Measurements from ENCODE around the gene OSTC.
"Not testable (repeated sequence)": the region's sequence is repeated elsewhere in the genome, so short reads cannot be mapped to it uniquely, and the experiment has no call there.

The OSTC gene

GRCh38 chr4:108649863-108650211 lies 562 bp upstream of the OSTC start:
- DNase-seq = no peak

GRCh38 chr4:108651014-108651791 lies 804 bp downstream of the OSTC start:
- no peak for DNase-seq

DNA sequence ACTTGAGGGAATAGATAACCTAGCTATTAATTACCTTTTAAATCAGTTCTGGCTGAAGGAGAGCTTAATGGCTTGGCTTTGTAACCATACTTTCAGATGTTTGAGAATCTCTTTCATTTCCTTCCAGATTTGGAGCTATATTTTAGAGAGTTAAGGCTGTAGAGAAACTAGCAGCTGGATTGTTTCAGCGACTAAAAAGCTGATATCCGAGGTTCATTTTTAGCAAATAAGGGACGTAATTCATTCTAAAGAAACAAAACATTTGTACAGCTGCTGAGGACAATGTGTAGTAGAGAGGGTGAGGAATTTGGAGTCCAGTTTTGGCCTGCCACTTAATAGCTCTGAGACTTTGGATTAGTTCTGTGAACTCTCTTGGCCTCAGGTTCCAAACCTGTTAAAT lies 12.2 kb downstream of the OSTC start:
- no peak for DNase-seq

DNA sequence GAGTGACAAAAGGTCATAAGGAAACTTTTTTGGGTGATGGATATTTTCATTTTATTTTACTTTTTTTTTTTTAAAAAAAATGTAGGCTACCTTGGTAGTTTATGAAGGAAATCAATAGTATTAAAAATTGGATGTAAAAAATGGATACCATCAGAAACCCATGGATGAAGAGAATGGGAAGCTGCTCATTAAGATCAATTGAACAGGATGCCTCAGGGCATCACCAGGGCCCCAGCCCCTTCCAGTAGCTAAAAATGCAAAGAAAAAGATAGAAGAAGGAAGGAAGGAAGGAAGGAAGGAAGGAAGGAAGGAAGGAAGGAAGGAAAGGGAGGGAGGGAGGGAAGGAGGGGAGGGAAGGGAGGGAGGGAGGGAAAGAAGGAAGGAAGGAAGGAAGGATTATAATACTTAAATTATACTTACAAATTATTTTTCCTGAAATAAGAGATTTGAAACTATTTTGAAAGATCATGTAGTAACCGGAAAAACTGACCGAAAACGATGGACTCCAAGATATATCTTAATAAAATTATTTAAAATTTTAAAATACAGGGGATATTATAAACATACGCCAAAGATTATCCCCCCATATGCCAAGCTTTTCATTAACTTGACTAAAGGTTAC lies 24.1 kb downstream of the OSTC start:
- no peak for DNase-seq

DNA sequence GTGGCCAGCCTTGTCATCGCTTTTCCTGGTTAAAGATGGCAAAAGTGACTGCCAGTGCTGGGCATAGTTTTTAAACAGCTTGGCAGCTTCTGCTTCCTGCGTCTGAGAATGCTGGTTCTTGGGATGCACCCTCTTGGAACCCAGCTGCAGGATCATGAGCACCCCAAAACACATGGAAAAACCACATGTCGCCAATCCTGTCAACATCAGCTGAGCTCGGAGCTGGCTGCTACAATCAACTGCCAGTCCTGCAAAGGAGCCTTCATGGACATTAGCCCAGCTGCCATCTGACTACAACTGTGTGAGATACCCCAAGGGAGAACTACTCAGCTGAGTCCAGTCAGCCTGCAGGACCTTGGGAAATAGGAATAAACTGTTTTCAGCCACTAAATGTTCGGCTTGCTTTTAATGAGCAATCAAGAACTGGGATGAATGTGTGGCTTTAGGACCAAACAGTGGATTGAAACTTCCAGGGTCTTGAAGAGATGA lies 31.0 kb downstream of the OSTC start:
- DNase-seq = no peak

DNA sequence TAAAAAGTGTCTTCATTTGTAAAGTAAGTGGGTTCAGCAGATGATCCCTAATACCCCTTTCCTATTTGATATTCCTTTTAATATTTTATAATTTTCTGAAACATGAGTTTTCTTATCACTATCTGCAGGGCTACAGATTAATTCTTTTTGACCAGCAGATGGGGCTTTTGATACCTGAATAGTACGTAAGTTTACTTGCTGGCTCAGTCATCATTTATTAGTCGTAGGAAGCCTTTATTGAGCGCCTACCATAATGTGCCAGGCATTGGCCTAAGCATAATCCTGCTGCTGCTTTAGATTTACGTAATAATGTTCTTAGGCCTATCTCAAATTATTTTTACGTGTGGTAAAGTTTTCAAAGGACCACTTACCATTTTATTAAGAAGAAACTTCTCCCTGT lies 33.1 kb downstream of the OSTC start:
- DNase-seq = no peak

- no peak for DNase-seq
Measured at GRCh38 chr4:108685036-108685686, 34.8 kb downstream of the OSTC start.

- no peak for DNase-seq
Measured at GRCh38 chr4:108690738-108691137, 40.3 kb downstream of the OSTC start.

DNA sequence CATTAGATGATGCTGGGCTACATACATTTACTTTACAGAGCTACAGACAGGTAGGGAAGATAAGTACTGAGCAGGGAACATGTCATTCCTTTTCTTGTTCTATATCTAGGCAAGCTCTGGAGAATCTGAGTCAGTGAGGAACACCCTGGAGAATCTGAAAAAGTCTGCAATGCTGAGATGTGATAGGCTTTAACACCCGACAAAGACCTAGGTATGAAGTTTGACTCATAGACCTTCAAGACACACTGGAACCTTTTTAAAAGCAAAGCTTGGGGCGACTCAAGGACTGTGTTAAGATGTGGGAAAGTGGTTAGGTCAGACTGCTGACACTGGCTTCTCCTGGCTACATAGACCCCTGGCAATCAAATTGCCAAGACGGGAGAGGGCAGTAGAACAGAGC lies 42.8 kb downstream of the OSTC start:
- no peak for DNase-seq

- DNase-seq = no peak
Measured at GRCh38 chr4:108693819-108694218, 43.4 kb downstream of the OSTC start.

GRCh38 chr4:108694423-108694822 lies 44.0 kb downstream of the OSTC start:
- DNase-seq = no peak

GRCh38 chr4:108695062-108695461 lies 44.7 kb downstream of the OSTC start:
- no peak for DNase-seq

DNA sequence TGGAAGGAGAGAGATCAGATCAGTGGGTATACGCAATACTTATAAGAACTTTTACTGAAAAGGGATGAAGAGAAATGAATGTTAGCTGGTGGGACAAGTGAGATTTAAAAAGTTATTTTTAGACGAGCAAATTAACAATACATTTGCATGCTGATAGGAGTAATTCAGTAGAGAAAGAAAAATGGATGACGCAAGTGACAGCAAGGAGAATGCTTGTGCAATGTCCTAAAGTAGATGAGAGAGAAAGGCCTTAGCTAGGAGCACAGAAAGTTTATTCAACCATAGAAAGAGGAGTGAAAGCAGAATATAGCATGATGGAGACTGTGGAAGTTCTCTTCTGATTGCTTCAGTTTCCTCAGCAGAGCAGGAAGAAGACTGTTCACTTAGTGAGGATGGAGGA lies 45.8 kb downstream of the OSTC start:
- no peak for DNase-seq

DNA sequence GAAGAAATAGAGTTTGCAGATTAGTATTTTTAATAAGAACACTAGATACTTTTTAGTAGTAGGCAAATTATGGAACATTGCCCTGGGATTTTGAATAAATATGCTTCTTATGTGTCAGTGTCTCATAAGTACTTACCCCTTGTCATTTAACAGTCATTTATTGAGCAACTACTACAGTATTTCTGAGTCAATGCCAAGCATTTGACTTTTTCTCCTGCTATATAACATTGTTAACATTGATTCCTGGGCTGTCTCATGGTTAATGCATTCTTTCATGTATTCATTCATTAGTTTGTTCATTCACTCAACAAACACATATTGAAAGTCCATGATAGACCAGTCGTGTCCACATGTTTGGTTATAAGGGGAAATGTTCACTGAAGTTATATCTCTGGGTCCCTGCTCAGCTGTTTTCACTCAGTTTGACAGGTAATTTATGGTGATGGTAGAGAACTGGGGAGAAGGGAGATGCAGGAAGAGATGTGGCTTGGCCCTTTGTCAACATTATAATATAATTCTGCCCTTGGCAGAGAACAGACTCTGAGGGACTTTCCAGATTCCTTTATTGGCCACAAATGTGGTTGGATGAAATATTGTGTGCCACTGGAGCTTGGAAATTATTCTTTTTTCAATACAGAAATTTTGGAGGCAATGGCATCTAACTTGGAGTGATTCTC lies 49.8 kb downstream of the OSTC start:
- no peak for DNase-seq

DNA sequence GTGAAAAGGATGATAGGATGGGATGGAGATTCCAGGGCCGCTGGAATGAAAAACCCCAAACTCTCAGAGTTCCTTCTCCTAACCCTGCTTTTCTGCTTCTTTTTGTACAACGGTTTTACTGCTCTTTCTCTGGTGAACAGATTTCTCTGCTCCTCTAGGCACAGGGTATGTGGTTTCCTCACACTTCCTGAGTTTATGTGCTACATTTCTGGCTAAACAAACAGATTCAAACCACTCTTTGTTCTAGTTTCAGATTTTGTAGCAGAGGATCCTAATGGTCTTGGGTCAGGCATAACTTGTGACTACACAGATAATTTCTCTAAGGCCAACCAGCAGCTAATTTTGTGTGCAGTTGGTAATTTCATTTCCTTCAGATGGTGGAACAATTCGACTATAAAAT lies 52.6 kb downstream of the OSTC start:
- DNase-seq = no peak

DNA sequence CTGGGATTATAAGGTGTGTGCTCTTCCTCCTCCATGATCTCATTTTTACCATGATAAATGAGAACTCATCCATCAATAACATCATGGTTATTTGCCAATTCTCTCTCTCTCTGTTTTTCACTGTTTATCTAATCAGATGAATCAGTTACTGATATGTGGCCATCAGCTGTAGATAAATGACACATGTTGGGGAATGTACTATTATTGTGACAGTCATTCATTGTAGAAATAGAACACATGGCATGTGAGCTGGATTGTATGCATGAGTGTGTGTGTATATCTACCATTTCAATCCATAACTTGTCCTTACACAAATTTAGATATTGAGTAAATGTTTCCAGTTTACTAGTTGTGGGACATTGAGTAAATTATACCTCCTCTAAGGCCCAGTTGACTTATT lies 53.0 kb downstream of the OSTC start:
- DNase-seq = no peak

GRCh38 chr4:108703966-108704365 lies 53.6 kb downstream of the OSTC start:
- DNase-seq = no peak

DNA sequence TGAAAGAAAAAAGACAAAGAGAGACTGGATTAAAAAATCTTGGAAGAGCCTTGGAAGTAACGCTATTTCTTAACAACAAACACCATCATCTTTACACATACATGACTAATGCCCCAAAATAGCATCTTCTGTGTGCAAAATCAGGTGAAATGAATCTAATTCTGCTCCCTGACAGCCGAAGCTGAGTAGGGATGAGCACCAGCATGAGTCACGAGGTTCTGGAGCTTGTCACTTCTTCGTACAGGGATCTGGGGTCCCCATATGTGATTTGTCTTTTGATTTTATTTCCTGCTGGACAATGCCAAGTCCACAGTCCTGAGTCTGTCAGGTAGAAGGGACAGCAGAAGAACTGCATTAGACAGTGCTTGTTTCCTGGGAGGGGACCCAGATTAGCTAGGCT lies 55.9 kb downstream of the OSTC start:
- DNase-seq = no peak

- no peak for DNase-seq
Measured at GRCh38 chr4:108709234-108709633, 58.8 kb downstream of the OSTC start.

DNA sequence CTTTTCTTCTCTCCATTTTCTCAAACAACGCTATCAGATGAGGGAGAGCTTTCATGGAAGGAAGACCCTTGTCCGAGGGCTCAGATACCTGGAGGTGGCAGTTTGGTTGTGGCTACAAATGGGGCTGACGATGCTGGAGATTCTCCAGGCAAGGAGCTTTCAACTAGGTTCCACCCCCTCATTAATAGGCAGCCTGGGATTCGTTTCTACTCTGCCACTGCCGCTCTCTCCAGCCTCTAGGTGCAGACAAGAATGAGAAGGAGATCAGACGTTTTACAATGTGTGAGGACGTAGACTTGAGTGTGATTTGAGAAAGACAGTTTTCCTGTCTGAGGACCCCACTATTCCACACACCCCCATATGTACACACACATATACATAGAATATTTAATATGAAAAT lies 59.3 kb downstream of the OSTC start:
- DNase-seq = no peak

DNA sequence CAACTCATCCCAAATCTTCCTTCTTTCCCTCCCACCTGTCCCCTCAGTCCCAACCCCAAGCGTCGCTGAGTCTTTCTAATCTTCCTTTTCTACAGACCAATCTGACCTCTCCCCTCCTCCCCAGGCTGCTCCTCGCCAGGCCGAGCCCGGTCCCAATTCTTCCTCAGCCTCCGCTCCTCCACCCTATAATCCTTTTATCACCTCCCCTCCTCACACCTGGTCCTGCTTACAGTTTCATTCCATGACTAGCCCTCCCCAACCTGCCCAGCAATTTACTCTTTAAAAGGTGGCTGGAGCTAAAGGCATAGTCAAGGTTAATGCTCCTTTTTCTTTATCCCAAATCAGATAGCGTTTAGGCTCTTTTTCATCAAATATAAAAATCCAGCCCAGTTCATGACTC lies 60.2 kb downstream of the OSTC start:
- DNase-seq = not testable (repeated sequence)

GRCh38 chr4:108714880-108715279 lies 64.5 kb downstream of the OSTC start:
- no peak for DNase-seq

GRCh38 chr4:108716340-108716739 lies 65.9 kb downstream of the OSTC start:
- DNase-seq = no peak

GRCh38 chr4:108717386-108717785 lies 67.0 kb downstream of the OSTC start:
- DNase-seq = no peak

Measured in stimulated activated CD4-positive, alpha-beta T cell treated with anti-CD3 and anti-CD28 coated beads, Interleukin-1b, Interleukin-23, amount 100 ng/mL, for 48 hours (primary cell).